ENCODE data around the gene RLF. TPM values are rescaled to one million over a fixed set of nuclear protein-coding genes. Genes with fewer than 3 reads are reported as not detected.

Gene RLF
- polyA plus RNA-seq, 2 of the 4 experiments (the other 2 are of a cell fraction) = 4.7 to 7.9 TPM

DNA sequence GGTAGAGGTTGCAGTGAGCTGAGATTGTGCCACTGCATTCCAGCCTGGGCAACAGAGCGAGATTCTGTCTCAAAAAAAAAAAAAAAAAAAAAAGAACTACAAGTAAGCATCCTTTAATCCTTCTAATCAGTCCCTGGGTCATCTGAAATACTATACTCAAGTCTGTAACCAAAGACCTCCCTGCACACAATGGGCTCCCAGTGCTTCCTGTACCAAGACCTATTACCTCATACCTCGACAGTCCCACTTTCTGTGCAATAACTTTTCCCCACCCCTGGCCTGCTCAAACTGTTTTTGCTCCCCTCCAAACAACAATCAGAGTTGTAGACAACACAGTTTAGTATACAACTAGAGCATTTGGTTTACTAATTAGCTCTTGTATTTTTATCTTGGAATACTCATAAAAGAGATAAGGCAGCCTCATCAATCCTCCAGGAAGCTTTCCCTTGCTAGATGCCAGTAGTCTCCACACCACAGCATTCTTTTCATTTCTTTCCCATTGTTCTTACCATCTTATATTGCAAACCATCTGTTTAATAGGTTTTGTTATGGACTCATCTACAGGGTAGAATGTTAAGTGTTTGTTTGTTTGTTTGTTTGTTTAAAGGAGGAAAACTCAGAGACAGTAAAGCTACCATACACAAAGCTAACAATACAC lies 19.2 kb upstream of the RLF start (continued):
- TF ChIP-seq, protein P1, sequence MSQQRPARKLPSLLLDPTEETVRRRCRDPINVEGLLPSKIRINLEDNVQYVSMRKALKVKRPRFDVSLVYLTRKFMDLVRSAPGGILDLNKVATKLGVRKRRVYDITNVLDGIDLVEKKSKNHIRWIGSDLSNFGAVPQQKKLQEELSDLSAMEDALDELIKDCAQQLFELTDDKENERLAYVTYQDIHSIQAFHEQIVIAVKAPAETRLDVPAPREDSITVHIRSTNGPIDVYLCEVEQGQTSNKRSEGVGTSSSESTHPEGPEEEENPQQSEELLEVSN (IDR thresholded peaks at IDR 0.05; ENCODE audit: borderline replicate concordance, low read depth) = no peak
- TF ChIP-seq, protein P2, sequence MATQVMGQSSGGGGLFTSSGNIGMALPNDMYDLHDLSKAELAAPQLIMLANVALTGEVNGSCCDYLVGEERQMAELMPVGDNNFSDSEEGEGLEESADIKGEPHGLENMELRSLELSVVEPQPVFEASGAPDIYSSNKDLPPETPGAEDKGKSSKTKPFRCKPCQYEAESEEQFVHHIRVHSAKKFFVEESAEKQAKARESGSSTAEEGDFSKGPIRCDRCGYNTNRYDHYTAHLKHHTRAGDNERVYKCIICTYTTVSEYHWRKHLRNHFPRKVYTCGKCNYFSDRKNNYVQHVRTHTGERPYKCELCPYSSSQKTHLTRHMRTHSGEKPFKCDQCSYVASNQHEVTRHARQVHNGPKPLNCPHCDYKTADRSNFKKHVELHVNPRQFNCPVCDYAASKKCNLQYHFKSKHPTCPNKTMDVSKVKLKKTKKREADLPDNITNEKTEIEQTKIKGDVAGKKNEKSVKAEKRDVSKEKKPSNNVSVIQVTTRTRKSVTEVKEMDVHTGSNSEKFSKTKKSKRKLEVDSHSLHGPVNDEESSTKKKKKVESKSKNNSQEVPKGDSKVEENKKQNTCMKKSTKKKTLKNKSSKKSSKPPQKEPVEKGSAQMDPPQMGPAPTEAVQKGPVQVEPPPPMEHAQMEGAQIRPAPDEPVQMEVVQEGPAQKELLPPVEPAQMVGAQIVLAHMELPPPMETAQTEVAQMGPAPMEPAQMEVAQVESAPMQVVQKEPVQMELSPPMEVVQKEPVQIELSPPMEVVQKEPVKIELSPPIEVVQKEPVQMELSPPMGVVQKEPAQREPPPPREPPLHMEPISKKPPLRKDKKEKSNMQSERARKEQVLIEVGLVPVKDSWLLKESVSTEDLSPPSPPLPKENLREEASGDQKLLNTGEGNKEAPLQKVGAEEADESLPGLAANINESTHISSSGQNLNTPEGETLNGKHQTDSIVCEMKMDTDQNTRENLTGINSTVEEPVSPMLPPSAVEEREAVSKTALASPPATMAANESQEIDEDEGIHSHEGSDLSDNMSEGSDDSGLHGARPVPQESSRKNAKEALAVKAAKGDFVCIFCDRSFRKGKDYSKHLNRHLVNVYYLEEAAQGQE (IDR thresholded peaks at IDR 0.05) = no peak
- TF ChIP-seq HOXB5 (CRISPR knock-in tag; IDR thresholded peaks at IDR 0.05) = no peak
- TF ChIP-seq KDM1A (IDR thresholded peaks at IDR 0.05; ENCODE audit: low read depth) = no peak
- no peak for TF ChIP-seq ZC3H11A (IDR thresholded peaks at IDR 0.05)
- no peak for TF ChIP-seq CHD4 (IDR thresholded peaks at IDR 0.05; ENCODE audit: borderline replicate concordance)

DNA sequence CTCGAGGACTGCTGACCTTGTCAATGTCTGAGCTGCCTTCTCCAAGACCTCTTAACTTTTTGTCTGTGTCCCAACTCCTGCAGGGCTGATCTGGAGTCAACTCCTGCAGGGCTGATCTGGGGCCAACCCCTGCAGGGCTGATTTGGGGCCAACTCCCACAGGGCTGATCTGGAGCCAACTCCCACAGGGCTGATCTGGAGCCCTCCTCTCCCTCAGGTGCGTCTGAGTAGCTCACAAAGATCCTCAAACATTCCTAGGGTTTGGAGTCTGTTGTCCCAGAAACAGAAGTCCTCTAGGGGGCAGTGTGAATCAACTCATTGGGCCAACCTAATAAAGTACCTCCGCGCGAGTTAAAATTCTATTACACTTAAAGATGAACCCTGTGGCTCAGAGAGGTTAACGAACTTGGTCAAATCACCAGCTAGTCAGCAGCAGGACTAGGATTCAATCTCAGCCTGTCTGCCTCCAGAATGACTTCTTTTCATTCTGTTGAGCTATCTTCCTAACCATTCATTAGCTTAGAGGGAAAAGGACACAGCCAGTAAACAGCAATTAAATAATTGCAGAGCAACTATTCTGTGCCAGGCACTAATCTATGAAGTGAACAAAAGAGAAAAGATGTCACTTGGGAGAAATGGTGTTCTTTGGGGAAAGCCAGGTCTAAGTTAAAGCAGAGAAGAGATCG lies 17.2 kb upstream of the RLF start:
- ChIA-PET POLR2A (interaction anchor here (1.5 kb wide), 1 partner anchor 547 kb away, joined by 3 read pairs; the partner anchor contains the start of gene NFYC), CTCF (interaction anchor here (0.7 to 7.0 kb wide), 39 partner anchors 10 to 807 kb away, joined by 3 to 72 read pairs (median 4); partner anchors contain the start of genes COL9A2 and TMCO2)
- TF ChIP-seq HOXA7 (CRISPR knock-in tag; IDR thresholded peaks at IDR 0.05) = no peak
- TF ChIP-seq, protein P3, sequence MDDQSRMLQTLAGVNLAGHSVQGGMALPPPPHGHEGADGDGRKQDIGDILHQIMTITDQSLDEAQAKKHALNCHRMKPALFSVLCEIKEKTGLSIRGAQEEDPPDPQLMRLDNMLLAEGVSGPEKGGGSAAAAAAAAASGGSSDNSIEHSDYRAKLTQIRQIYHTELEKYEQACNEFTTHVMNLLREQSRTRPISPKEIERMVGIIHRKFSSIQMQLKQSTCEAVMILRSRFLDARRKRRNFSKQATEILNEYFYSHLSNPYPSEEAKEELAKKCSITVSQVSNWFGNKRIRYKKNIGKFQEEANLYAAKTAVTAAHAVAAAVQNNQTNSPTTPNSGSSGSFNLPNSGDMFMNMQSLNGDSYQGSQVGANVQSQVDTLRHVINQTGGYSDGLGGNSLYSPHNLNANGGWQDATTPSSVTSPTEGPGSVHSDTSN (IDR thresholded peaks at IDR 0.05) = no peak
- TF ChIP-seq HOXB5 (CRISPR knock-in tag; IDR thresholded peaks at IDR 0.05) = no peak
- TF ChIP-seq, protein P2 (IDR thresholded peaks at IDR 0.05) = no peak
- TF ChIP-seq SMC3 (IDR thresholded peaks at IDR 0.05) = peak; percentile 55
- TF ChIP-seq RAD21 (conservative IDR thresholded peaks at IDR 0.05 in 1 of 2, IDR thresholded peaks at IDR 0.05 in 1 of 2) = peak; percentile 73 to 74
- TF ChIP-seq, protein P4, sequence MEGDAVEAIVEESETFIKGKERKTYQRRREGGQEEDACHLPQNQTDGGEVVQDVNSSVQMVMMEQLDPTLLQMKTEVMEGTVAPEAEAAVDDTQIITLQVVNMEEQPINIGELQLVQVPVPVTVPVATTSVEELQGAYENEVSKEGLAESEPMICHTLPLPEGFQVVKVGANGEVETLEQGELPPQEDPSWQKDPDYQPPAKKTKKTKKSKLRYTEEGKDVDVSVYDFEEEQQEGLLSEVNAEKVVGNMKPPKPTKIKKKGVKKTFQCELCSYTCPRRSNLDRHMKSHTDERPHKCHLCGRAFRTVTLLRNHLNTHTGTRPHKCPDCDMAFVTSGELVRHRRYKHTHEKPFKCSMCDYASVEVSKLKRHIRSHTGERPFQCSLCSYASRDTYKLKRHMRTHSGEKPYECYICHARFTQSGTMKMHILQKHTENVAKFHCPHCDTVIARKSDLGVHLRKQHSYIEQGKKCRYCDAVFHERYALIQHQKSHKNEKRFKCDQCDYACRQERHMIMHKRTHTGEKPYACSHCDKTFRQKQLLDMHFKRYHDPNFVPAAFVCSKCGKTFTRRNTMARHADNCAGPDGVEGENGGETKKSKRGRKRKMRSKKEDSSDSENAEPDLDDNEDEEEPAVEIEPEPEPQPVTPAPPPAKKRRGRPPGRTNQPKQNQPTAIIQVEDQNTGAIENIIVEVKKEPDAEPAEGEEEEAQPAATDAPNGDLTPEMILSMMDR (IDR thresholded peaks at IDR 0.05) = peak; percentile 70
- TF ChIP-seq KDM1A (IDR thresholded peaks at IDR 0.05; ENCODE audit: low read depth) = no peak
- Histone ChIP-seq H3K9me3 (no peaks in the 10 kb centered on the region), H3K4me3 (no peak overlapping the region), H3K4me2 (peak overlapping the region; percentile 41), H3K4me1 (peaks cover 14% of the 10 kb centered on the region), H3K27ac (no peak overlapping the region)
- FAIRE-seq (no peak), ATAC-seq (peak; percentile 87 to 89), DNase-seq (ENCODE audit: low read depth in 1 of 2, low spot score in 1 of 2) (peak; percentile 36 to 65)
- WGBS (ENCODE audit: missing lambda C conversion rate) = 13% methylated on average over 7 of the region's 7 CpGs
